RWPE2 (cell line): ENCODE data around the gene CHML.

Experiments used
- ATAC-seq: fragments of 200-7000 bp; cut with Tn5 transposase; 3 replicates; pipeline ENCODE4 v1.9.1; 2021; ENCODE audit warnings: low read depth
- DNase-seq: peaks from one replicate; pipeline ENCODE4 v3.0.0-alpha.2; 2020; ENCODE audit warnings: low spot score
- H3K27ac ChIP-seq: fragments of 450-650 bp; 2 replicates; pipeline ENCODE4 v1.5.1; 2017; ENCODE audit warnings: mild to moderate bottlenecking; ENCODE audit not compliant: poor library complexity, severe bottlenecking
- H3K27me3 ChIP-seq: fragments of 250-450 bp; sonication (Bioruptor Pico); 2 replicates; pipeline ENCODE4 v1.5.1; 2021; ENCODE audit warnings: mild to moderate bottlenecking, moderate library complexity; ENCODE audit not compliant: insufficient read depth, poor library complexity, severe bottlenecking
- H3K36me3 ChIP-seq: fragments of 250-450 bp; sonication (Bioruptor Pico); 2 replicates; pipeline ENCODE4 v1.5.1; 2020; ENCODE audit warnings: low read depth, mild to moderate bottlenecking, moderate library complexity
- H3K4me1 ChIP-seq: fragments of 250-450 bp; sonication (Bioruptor Pico); 2 replicates; pipeline ENCODE4 v1.5.1; 2021; ENCODE audit warnings: mild to moderate bottlenecking, moderate library complexity; ENCODE audit not compliant: insufficient read depth, poor library complexity, severe bottlenecking
- H3K4me3 ChIP-seq: fragments of 250-450 bp; sonication (Bioruptor Pico); 2 replicates; pipeline ENCODE4 v1.5.1; 2021; ENCODE audit warnings: mild to moderate bottlenecking, moderate library complexity; ENCODE audit not compliant: severe bottlenecking
- H3K9me3 ChIP-seq: fragments of 250-450 bp; sonication (Bioruptor Pico); 2 replicates; pipeline ENCODE4 v1.5.1; 2021; ENCODE audit warnings: mild to moderate bottlenecking, moderate library complexity; ENCODE audit not compliant: severe bottlenecking
- CTCF ChIP-seq: fragments of 450-650 bp; IDR thresholded peaks from one replicate; pipeline ENCODE4 v1.5.1; 2017; ENCODE audit warnings: mild to moderate bottlenecking, moderate library complexity; ENCODE audit not compliant: poor library complexity, severe bottlenecking

Gene CHML

GRCh38 chr1:241615043-241615974 lies 24.9 kb downstream of the CHML start:
- peaks cover 15% of the 10 kb centered on the region for H3K4me1 ChIP-seq
- no peak for TF ChIP-seq CTCF

GRCh38 chr1:241614572-241614971 lies 25.6 kb downstream of the CHML start:
- Histone ChIP-seq H3K27me3 (no peaks in the 10 kb centered on the region), H3K27ac (no peak overlapping the region), H3K4me3 (no peak overlapping the region), H3K4me1 (peaks cover 21% of the 10 kb centered on the region), H3K36me3 (no peaks in the 10 kb centered on the region), H3K9me3 (no peaks in the 10 kb centered on the region)
- no peak for ATAC-seq
- DNase-seq = no peak
- TF ChIP-seq CTCF = no peak

More at GRCh38 chr1:241615043-241615974, 24.9 kb downstream of the CHML start:
- no peak overlapping the region for H3K4me3 ChIP-seq
- no peak for DNase-seq
- no peaks in the 10 kb centered on the region for H3K27me3 ChIP-seq
- no peak overlapping the region for H3K27ac ChIP-seq
- no peaks in the 10 kb centered on the region for H3K9me3 ChIP-seq
- ATAC-seq = peak; percentile 71
- H3K36me3 ChIP-seq = no peaks in the 10 kb centered on the region

GRCh38 chr1:241614144-241614543 lies 26.0 kb downstream of the CHML start:
- Histone ChIP-seq H3K9me3 (no peaks in the 10 kb centered on the region), H3K4me3 (no peak overlapping the region), H3K27ac (no peak overlapping the region), H3K27me3 (no peaks in the 10 kb centered on the region), H3K4me1 (peaks cover 21% of the 10 kb centered on the region), H3K36me3 (no peaks in the 10 kb centered on the region)
- ATAC-seq (no peak), DNase-seq (no peak)
- TF ChIP-seq CTCF = no peak

- no peaks in the 10 kb centered on the region for H3K9me3 ChIP-seq
- H3K4me1 ChIP-seq = peaks cover 32% of the 10 kb centered on the region
- H3K27me3 ChIP-seq = no peaks in the 10 kb centered on the region
- H3K27ac ChIP-seq = peak overlapping the region; percentile 41
- no peak for TF ChIP-seq CTCF
- no peak overlapping the region for H3K4me3 ChIP-seq
- ATAC-seq = peak; percentile 36; the same call in 1 of the 3 replicates
- H3K36me3 ChIP-seq = no peaks in the 10 kb centered on the region
- DNase-seq = no peak
Measured at GRCh38 chr1:241612533-241613477, 27.4 kb downstream of the CHML start.
